HS-5 (cell line): ENCODE measurements around the gene PLEKHG2.
"Not testable (repeated sequence)": the region's sequence is repeated elsewhere in the genome, so short reads cannot be mapped to it uniquely, and the experiment has no call there.

ENCODE experiments used
- DNase-seq: peaks from one replicate; pipeline ENCODE4 v3.0.0-alpha.2; 2012; ENCODE audit warnings: low read depth

Gene PLEKHG2

GRCh38 chr19:39448271-39448670 is 35.8 kb downstream of the PLEKHG2 start:
- DNase-seq: no peak

- DNase-seq: no peak
Observed at GRCh38 chr19:39449116-39449797, 36.8 kb downstream of the PLEKHG2 start.

DNA sequence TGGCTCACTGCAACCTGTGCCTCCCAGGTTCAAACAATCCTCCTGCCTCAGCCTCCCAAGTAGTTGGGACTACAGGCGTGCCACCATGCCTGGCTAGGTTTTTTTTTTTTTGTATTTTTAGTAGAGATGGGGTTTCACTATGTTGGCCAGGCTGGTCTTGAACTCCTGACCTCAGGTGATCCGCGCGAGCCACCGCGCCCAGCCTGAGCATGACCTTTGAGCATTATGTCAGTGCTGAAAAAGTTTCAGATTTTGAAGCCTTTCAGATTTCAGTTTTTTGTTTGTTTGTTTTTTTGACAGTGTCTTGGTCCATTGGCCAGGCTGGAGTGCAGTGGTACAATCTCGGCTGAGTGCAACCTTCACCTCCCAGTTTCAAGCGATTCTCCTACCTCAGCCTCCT is 38.8 kb downstream of the PLEKHG2 start:
- DNase-seq: not testable (repeated sequence)

DNA sequence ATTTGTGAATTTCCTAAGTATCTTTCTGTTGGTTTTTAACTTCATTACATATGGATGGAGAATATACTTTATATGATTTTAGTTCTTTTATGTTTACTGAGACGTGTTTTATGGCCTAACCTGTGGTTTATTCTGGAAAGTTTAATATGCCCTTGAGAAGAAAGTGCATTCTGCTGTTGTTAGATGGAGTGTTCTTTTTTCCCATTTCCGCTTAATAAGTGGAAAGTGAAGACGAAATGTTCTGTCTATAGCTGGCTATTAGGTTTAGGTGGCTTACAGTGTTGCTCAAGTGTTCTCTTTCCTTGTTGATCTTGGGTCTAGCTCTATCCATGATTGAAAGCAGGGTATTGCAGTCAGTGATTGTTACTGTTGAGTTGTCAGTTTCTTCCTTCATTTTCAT is 50.9 kb downstream of the PLEKHG2 start:
- DNase-seq: no peak

- DNase-seq: no peak
Observed at GRCh38 chr19:39465956-39466747, 53.7 kb downstream of the PLEKHG2 start.

GRCh38 chr19:39467941-39468340 is 55.5 kb downstream of the PLEKHG2 start:
- no peak for DNase-seq

DNA sequence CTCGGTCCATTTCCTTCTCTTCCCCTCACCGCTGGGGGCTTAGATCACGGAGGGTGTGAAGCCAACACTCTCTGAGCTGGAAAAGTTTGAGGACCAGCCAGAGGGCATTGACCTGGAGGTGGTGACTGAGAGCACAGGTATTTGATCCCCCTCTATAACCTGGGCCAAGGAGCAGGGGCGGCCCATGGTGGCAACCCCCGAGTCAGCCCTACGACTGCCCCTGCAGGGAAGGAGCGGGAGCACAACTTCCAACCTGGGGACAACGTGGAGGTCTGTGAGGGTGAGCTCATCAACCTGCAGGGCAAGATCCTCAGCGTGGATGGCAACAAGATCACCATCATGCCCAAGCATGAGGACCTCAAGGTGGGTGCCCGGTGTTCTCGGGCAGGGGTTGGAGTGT is 56.6 kb downstream of the PLEKHG2 start:
- no peak for DNase-seq

DNA sequence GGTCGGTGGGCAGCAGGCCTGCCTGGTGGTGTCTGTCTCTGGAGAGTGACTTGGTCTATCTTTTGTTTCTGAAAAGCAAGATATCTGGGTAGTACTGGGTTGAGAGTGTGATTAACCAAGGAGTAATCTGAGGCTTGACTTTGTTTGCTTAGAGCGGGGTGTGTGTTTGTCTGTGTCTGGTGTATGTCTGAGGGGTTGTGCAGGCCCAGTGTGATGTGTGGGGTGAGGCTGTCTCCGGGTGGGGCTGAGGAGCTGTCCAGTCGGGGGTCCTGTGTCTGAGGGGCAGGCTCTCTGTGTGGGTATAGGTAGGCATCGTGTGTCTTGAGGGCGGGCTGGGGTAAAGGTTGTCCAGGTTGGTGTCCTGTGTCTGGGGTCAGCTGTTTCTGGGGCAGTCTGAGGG is 57.1 kb downstream of the PLEKHG2 start:
- no peak for DNase-seq

- no peak for DNase-seq
Observed at GRCh38 chr19:39470724-39471339, 58.4 kb downstream of the PLEKHG2 start.

- DNase-seq: no peak
Observed at GRCh38 chr19:39471756-39472536, 59.5 kb downstream of the PLEKHG2 start.

GRCh38 chr19:39472746-39473442 is 60.4 kb downstream of the PLEKHG2 start:
- no peak for DNase-seq

- DNase-seq: no peak
Observed at GRCh38 chr19:39473443-39473960, 61.0 kb downstream of the PLEKHG2 start.

GRCh38 chr19:39474139-39474620 is 61.7 kb downstream of the PLEKHG2 start:
- DNase-seq: no peak

DNA sequence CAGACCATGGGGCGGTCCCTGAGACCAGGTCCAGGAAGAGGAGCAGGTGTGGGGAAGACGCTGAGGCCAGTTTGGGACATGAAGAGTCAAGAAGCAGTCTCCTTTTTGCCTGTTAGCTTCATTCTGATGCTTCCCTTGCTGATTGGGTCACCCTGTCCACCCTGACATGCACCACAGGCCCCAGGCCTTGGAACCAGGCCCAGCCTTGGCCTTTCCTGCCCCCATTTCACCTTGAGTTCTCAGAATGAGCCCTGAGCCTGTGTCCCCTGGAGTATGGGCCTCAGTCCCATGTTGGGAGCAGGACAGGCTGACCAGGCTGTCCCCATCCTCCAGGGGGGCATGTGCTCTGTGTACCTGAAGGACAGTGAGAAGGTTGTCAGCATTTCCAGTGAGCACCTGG is 63.3 kb downstream of the PLEKHG2 start:
- no peak for DNase-seq
